Fibroblast of mammary gland (primary cell): Measurements from ENCODE around the gene KCNK13.
"Not testable (repeated sequence)": the region's sequence is repeated elsewhere in the genome, so short reads cannot be mapped to it uniquely, and the experiment has no call there.

Experiments used
- DNase-seq: peaks from one replicate; pipeline ENCODE4 v3.0.0-alpha.2; 2010; ENCODE audit warnings: low read depth
- H3K4me3 ChIP-seq: 2 replicates; pipeline ENCODE4 v1.5.1; 2011; ENCODE audit warnings: low read depth, mild to moderate bottlenecking, low read length, moderate library complexity; ENCODE audit not compliant: control insufficient read depth
- CTCF ChIP-seq: conservative IDR thresholded peaks from 2 replicates; pipeline ENCODE4 v1.5.1; 2011; ENCODE audit warnings: low read depth, low read length, inconsistent platforms; ENCODE audit not compliant: control insufficient read depth, insufficient read depth

KCNK13 gene

GRCh38 chr14:90193925-90194324 is 132.1 kb downstream of the KCNK13 start:
- no peak overlapping the region for H3K4me3 ChIP-seq
- no peak for DNase-seq
- peak; percentile 18 for TF ChIP-seq CTCF

DNA sequence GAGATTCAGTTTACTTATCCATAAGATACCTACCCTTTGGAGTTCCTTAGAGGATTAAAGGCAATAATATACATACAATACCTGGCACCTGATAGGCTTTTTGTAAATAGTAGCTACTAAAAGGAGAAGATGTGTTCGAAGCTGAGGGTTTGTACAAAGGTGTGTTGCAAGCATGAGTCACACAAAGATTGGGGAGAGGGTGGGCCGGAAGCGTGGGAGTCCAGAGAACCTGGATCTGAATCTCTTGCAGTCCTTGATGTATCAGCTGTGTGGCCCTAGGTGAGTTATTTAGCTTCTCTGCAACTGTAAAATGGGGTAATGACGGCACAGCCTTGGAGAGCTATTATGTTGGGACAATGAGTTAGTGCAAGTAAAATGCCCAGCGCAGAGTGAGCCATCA is 132.9 kb downstream of the KCNK13 start:
- no peak for DNase-seq
- TF ChIP-seq CTCF = no peak
- no peak overlapping the region for H3K4me3 ChIP-seq

- no peak for TF ChIP-seq CTCF
- no peak for DNase-seq
- H3K4me3 ChIP-seq = no peak overlapping the region
Measured at GRCh38 chr14:90198541-90199060, 136.8 kb downstream of the KCNK13 start.

GRCh38 chr14:90200546-90200945 is 138.8 kb downstream of the KCNK13 start:
- not testable (repeated sequence) for H3K4me3 ChIP-seq, DNase-seq

GRCh38 chr14:90201344-90201743 is 139.6 kb downstream of the KCNK13 start:
- no peak overlapping the region for H3K4me3 ChIP-seq
- no peak for DNase-seq
- no peak for TF ChIP-seq CTCF

DNA sequence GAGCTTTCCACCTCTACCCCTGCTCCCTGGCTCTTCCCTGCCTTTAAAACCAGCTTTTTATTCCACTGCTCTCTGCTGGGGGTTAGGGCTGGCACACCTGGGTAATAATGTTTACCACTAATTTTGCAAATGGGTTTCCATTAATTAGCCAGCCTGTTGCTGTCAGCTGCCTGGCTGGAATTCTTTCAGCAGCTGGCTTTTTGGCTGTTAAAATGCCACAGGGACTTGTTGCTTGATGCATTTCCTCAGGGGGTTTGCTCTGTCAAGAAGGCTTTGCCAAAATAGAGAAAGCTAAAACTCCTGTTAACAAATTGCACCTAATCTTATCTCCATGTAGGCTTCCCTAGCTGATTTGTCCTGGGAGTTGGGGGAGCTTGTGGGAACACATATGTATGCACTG is 142.7 kb downstream of the KCNK13 start:
- TF ChIP-seq CTCF = no peak
- no peak overlapping the region for H3K4me3 ChIP-seq
- no peak for DNase-seq

DNA sequence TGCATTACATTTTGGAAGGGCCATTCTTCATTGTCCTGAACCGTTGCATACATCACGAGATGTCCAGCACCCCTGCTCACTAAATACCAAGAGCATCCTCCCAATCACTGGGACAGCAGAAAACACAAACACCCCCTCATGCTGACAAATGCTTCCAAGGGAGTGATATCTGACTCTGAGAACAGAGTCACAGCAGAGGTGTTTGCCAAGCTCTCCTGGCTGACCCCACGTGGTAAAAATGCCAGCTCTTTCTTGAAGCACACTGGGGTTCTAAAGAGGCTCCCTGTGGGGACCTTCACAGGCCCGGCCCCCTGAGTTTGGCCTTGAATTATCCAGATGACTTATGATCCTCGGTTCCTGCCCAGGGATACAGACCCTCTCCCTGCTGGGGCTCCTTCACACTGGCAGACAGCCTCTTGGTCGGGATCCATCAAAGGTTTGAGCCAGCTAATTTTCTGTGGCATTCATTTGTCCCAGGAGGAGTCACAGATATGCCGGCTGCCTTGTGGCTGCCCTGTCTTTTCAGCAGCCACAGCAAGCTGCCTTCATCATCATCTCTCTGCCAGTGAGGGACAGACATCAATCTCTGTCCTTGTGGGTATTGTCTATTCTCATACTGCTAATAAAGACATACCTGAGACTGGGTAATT is 151.4 kb downstream of the KCNK13 start:
- no peak for DNase-seq
- no peak for TF ChIP-seq CTCF
- no peak overlapping the region for H3K4me3 ChIP-seq
